ENCODE results near the gene DLG5.

The DLG5 gene

DNA sequence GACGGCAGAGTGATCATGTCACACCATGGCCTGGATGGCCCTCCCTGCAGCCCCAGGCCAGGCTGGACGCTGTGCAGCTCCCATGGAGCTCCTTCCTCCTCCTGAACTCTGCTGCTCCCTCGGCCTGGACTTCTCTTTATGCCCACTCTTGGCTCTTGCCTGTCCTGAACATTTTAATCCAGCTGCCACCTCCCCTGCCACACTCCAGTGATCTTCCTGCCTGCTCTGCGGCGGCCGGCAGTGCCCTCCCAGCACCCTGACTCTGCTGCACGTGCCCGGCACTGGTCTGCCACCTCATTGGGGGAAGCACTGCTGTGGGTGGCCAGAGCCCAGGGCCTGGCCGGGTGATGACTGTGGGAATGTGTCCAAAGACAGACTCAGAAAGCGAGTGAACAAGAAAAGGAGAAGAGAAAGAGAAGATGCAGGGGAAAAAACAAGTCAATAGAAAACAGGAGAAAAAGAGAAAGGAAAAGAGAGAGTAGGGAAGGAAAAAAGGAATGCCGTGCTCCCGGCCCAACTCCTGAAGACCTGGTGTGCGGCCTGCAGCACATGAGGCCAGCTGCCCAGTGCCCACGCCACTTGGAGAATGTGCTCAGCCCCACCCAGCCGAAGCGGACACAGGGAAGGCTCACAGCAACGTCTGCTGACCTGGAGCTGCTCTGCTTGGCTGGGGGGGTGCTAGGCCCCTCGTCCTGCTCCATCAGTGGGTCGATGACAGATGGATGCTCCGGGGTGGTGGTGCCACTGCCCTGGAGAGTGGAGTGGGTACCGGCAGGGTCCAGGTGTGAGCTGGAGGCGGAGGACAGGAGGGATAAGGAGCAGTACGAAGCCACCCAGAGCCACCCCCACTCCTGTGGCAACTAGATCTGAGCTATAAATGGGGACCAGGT is 115.9 kb downstream of the DLG5 start:
- no peak for DNase-seq

DNA sequence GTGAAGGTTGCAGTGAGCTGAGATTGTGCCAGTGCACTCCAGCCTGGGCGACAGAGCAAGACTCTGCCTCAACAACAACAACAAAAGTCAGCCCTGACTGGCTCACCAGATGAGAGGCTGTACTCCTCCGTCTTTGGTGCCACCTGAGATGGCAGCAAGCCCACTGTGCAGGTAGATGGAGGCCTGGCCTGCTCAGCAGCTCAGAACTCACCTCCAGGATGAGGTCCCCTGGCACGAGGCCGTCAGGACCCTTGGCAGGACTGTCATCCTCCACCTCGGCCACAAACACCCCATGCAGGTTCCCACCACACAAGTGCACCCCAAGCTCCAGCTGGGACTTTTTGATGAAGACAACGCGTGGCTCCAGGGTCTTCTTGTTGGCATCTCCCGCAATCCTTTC is 117.2 kb downstream of the DLG5 start:
- no peak for DNase-seq

DNA sequence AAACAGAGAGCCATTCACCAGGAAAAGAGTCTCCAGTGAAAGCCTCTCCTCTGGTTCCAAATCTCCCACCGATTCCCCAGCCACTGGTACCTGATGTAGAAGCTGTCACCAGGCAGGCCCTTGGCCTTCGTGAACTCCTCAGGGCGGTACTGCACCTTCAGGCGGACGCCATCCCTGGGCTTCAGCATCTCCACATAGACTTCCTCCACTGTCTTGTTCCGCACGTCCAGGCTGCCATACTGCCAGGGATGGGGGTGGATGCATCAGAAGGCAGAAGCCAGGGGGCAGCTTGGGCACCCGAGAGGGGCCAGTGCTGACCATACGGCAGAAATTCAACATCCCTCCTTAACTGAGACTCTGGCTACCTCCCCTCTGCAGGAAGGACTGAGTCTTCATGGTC is 118.8 kb downstream of the DLG5 start:
- no peak for DNase-seq

DNA sequence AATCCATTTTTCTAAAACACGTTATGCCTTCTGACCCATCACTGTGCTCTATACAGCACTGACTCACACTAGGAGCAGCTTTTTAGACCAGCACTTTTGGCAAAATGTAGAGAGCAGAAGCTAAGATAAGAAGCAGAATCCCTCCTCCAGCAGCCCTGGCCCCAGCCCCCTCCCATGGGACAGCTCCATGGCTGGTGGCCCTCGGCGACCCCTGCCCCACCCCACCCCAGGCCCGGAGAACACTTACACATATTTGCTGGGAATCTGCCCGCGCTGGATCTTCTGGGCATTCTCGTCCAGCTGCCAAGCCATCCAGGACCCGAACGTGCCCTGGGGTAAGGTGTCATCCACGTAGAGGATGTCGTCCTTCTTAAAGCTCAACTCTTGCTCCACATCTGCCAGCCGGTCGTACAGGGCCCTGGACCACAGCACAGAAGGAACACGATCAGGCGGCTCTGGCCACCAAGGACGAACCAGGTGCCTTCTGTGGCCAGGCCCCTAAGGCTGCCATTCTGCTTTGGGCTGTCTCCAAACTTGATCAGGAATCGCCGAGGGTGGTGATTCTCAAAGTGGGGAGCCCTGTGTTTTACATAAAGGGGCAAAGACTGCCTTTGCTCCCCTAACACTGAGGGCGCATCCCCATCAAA is 119.9 kb downstream of the DLG5 start:
- DNase-seq, result no peak

DNA sequence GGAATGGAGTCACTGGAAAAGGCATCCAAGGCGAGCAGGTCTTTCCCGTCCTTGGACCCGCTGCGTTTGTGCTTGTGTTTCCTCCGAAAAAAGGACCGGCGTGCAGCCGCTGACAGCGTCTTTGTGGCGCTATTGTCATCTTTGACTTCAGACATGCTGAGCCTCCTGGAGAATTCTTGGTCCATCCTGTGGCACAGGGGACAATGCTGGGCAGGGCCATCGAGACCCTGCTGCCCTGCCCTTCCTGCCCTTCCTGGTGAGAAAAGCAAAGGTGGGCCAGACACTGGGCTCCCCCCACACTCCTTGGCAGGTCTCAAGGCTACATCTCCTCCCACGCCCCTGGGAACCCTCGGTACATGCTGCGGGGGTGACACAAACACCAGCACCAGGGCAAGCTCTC is 120.9 kb downstream of the DLG5 start:
- DNase-seq, result no peak

DNA sequence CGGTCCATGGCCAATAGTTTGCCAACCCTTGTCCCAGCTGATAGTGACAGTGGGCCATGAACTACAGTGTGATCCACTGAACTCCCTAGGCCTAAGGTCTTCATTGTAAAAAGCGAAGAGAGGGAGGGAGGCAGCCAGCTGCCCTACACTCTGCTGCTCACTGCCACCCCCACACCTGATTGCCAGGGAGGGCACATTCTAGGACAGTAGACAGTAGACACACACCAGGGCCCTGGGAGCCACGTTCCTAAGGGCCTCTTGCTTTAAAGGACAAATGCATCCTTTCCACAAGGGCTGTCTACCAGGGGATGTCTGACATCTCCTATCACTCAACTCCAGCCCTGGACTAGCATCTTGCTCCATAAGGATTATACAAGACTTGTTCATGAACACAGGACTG is 122.2 kb downstream of the DLG5 start:
- DNase-seq, result no peak

DNA sequence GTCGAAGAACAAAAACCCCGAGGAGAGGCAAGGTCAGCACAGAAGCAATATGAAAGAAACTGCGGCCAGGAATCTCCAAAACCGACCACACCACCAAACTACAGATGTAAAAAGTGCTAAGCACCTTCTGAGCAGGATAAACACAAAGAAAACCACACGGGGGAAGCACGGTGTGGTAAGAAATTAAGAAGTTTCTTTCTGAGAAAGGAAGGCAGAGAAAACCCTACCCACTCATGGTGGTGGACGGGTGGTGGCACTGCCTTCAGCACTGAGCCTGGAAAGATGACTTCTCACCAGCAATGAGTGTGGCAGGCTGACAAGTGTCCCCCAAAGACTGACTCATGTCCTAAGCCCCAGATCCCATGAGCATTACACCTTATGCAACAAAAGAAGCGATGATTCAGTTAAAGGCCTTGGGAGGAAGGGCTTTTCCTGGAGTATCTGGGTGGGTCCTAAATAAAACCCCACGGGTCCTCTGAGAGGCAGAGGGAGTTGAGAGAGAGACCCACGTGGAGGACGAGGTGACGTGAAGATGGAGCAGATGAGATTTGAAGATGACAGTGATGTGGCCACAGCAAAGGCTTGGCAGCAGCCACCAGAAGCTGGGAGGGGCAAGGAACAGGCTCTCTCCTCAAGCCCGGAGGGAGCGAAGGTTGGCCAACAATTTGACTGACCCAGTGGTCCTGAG is 124.9 kb downstream of the DLG5 start:
- DNase-seq, result no peak

DNA sequence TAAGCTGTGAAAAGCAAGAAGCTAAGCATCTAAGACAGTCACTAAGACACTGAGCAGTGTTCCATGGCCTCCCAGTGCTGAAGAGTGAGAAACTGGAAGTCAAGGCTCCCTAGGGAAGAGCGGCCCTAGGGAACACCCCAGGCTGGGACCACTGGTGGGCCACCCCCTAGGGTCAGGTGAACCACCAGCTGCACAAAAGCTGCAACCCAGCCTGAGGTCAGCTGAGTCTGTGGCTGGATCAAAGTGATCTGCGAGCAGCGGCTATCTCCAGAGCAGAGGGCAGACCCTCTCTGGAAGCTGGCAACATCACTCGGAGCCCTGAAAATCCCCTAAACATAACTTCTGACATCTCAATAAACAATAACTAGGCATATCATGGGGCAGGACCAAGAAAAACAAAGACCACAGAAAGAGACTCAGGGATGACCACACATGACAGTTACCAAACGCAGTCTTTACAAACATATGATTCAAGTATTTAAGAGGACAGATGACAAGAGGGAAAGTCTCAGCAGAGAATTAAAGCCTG is 125.8 kb downstream of the DLG5 start:
- no peak for DNase-seq

DNA sequence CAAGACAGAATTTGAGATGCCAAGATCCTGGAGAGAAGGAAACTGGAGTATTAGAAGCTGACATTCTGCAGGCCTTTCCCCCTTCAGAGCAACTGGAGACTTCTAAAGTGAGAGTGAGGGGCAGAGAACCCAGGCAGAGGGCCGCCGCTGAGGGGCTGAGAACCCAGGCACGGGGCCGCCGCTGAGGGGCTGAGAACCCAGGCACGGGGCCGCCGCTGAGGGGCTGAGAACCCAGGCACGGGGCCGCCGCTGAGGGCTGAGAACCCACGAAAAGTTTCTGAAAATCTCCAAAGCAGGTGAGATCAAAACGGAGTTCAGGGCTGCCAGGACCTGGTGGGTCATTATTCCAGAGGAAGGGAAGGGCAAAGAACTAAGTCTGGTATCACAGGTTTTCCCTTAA is 126.2 kb downstream of the DLG5 start:
- DNase-seq, result no peak

DNA sequence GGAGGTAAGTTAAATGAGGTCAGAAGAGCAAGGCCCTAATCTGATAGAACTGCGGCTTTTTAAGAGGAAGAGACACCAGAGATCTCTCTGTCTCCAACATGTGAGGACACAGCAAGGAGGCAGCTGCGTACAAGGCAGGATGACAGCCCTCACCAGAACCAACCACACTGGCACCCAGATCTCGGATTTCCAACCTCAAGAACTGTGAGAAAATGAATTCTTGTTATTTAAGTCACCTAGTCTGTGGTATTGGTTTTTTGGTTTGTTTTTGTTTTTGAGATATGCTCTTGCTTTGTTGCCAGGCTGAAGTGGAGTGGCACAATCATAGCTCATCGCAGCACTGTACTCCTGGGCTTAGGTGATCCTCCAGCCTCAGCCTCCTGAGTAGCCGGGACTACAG is 127.2 kb downstream of the DLG5 start:
- no peak for DNase-seq

DNA sequence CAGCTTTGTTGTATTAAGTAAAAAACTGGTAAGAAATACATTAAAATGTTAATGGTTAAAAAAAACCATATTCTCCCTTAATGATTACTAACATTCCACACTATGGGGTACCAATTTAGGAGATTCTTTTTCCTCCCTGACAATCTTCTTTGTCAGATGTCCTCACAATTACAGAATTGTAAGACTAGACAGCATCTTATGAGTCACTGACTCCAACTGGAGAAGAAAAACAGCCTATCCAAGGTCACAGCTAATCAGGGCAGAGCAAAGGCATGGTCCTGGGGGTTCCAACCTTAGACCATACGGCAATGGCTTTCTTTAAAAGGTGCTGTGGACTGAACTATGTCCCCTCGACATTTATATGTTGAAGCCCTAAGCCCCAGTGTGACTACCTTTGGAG is 127.6 kb downstream of the DLG5 start:
- DNase-seq, result no peak

DNA sequence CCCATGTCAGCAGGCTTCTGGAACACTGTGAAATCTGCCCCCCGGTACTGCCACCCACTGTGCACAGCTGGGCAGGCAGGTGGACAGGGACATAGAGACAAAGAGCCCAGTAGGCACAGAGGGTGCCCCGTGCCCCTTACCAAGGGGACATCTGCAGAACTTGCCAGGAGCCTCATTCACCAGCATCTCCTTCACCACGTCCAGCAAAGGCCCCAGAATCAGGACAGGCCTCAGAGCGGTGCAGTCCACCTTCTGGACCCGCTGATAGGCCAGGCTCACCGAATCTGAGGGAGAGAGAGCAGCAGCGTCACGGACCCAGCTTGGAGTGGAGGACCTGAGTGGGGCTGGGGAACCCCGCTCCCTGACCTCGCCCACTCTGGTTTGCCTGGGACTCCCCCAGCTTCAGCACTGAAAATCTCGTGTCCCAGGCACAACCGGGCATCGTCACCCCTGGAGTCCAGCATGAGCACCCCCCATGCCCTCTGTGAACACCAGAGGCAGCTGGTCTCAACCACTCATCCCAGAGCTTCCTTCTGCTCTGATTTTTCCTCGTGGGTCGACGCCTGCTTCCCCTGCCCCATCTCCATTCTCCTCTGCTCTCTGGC is 130.1 kb downstream of the DLG5 start:
- no peak for DNase-seq

DNA sequence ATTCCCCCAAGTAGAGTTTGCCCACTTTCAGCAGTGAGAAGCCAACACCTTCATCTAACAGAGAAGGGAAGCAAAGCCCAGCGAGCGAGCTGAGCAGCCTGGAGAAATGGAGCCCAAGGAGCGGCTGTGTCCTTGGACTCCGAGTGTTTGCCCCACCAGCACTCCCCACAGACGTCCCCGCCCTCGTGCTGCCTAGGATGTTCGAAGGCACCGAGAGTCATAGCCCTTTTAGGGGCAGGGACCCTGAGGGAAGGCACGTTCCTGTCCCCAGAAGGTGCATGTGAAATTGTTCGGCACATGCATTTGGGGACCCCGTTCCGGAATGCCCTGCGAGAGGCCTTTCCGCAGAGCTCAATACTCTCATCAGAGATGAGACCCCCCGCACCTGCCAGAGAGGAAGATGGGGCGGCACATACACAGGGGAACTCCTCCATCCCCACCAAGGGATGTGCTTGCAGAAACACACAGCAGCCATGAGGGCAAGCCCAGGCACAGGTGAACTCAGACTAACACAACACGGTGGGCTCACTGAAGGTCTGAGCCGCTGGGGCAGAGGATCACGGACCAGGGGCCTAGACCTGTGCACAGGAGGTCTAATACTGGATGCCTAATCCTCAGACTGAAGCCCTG is 131.0 kb downstream of the DLG5 start:
- no peak for DNase-seq

DNA sequence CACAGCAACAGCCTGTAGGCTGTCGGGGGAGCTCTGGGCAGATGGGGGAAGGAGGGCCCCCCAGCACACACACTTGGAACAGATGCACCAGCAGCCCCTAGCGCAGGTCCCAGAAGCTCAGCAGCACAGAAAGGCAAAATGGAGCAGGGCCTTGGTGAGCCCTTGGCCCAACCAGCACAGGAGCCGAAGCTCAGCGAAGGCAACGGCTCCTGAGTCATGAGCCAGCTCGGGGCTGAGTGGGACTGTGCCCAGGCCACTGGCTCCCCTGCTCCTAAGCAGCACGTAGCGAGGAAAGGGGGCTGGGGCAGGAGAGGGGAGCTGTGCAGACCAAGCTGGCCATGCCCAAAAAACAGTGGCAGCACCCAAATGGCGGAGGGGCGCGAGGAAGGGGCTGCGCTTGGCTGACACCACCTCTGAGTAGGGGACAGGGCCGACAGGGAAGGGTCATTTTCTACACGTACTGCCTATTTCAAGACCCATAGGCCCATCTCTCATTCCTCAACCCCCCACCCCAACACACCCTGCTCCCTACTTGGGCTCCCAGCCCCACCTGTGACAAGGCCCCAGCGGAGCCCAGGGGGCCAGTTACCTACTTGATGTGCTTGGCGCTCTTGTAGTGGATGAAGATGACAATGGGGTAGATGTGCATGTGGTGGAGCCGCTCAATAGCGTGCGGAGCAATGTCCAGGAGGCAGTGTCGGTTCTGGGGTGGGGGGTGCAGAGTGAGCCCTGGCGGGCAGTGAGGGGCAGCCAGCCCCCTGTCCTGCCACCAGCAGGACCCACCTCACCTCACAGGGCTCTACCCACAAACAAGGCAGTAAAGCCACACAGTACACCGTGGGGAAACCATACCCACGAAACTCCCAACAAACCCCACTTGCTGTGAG is 132.1 kb downstream of the DLG5 start:
- DNase-seq, result no peak

DNA sequence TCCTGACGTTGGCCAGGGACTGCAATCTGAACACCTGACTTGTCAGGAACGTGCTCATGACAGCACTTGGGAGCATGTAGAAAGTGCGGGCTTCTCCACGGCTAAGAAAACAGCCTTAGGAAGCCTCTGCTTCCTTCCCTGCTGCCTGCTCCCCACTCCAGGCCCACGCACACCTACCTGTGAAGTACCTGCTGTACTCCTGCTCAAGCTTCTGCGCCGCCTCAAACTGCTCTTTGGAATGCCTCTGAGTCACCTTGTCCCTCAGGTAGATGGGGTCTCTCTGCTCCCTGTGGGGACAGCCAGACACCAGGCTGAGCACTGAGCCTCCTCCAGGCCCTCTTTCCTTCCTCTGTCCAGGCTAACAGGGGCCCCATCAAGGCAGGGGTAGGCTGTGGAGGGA is 132.7 kb downstream of the DLG5 start:
- no peak for DNase-seq

DNA sequence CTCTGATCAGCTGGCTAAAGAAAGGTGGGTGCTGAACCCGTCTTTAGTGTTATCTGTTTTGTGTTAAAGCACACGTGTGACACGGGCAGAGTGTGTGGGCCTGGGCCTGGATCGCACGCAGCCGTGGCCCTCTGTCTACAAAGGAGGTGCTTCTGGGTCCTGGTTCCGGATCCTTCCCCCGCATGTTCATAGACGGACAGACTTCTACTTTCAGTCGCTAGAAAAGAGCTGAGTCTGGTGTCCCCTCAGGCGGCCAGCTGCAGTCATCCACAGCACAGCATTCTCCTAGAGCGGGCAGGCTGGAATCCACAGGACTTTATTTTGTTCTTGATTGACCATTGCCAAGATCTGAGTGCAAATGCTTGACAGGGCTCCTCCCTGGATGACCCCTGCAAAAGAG is 134.4 kb downstream of the DLG5 start:
- no peak for DNase-seq

DNA sequence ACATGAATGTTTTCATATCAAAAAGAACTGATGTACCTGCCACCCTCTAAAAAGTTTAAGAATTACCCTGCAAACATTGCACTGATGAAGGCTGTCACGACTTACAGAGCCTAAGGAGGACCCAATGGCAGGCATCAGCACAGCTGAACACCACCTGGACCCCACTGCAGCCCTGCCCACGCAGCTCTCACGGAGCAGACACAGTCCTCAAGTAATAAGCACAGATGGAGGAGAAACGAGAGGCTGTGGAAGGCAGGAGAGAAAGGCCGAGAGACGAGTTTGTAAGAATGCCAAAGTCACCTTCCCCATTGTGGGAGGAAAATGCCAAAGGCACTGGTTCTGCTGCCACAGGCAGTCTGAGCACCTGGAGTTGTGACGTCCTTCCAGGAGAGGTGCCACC is 135.0 kb downstream of the DLG5 start:
- DNase-seq, result no peak

DNA sequence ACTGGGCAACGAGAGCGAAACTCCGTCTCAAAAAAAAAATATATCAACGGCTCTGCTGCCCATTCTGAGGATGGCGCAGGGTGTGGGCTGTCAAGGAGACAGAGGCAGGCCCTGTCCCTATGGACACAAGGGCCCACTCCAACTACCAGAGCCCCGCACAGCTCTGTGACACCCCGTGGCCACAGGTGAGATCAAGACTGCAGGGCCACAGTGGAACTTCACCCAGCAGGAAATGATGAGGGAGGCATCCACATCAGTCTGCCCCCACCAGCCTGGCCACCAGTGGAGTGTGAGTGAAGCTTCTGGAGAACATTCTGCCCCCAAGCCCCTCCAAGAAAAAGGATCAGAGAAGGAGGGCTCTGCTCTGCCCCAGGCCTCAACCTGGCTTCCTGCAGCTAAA is 136.7 kb downstream of the DLG5 start:
- DNase-seq, result no peak

DNA sequence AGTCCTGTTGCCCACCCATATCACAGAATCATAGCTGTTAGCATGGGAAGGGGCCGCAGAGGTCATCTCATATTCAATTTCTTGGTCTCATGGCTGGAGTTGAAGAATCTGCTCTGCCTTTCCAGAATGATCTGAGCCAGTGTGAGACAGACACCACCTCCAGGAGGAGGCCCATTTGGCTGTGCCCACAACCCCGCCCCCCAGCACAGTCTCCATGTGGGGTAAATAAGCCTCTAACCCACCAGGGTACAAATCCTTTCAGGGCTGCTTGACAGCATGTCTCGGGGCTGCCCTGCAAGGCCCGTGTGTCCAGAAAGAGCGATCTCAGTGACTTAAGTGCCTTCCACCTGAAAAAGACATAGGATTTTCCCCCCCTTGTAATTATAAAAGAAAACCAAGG is 137.5 kb downstream of the DLG5 start:
- no peak for DNase-seq

DNA sequence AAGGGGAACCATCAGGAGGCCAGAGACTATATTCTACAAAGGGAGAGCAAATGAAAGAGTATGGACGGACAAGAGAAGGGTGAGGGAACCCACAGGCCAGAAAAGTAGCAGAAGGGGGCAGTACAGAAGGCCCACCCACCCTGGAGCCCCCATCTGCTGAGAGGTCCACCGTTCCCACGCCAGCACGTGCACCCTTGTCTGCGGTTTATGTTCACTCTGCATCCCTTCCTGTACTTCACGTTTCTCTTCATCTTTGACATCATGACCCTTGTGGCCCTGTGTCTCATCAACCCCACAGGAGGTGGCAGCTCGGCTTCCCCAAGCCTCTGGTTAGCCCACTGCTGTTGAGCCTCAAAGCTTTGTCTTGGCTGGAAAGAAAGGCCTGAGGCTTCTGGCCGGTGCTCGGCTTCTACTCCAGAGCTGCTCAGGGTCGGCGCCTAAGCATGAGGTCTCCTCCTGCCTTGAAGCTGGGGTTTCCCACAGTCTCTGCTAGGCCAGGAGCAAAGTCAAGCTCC is 138.0 kb downstream of the DLG5 start:
- no peak for DNase-seq

DNA sequence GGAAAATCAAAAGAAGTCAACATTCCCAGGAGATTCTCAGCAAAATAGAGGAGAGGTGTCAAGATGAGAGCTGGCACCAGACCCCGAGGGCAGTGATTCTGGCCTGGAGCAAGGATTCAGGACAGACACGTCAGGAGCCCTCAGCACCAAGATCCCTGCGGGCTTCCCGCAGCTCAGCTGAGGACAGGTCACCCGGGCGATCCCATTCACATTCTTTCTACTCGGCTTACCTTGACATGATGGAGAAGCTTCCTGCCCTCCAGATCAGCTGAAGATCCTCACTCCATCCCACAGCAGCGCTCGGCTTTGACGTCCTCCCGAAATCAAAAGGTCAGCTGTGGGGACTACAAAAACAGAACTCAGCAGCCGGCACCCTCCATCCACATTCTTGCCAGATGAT is 139.1 kb downstream of the DLG5 start:
- no peak for DNase-seq

DNA sequence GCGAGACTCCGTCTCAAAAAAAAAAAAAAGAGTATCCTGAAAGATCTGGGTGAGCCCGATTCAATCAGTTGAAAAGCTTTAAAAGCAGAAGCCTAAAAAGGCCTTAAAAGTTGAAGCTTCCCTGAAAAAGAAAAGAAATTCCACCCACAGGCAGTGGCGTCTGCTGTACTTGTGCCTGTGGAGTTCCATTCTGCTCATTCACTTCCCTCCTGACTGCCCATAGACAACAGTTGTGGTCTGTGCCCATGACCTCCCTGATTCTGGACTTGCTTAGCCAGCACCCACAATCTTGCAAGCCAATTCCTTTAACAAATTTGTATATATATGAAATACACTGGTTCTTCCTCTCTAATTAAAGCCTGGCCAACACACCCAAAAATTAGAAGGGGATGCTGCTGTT is 141.7 kb downstream of the DLG5 start:
- DNase-seq, result no peak
